Stimulated activated CD4-positive, alpha-beta T cell treated with anti-CD3 and anti-CD28 coated beads, TNF-alpha, amount 100 ng/mL, for 1 hour (primary cell): ENCODE data around the gene SEMA5B.

Experiments
- DNase-seq, 3 donors: peaks; one replicate each; pipeline ENCODE4 v3.0.0-alpha.2; 2020; ENCODE audit warnings: low read depth in 3 of 3, low spot score in 1 of 3

Gene SEMA5B

DNA sequence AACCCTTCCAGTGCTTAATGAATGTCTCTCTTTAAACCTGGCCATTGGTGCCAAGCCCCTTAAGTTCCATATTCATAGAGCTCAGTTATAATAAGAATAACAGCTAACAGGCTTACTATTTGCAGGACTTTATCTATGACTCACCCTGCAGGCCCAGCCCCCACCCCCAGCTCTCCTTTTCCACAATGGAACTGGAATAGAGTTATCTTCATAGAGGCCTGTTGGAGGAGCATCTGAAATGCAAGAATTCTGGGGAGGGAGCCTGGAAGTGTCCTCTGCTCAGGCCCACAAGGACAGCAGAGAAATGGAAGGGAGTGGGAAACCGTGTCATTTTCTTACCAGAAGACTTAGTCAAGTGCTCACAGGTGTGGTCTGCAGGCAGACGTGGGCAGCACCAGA lies 52.8 kb downstream of the SEMA5B start:
- DNase-seq, result no peak

DNA sequence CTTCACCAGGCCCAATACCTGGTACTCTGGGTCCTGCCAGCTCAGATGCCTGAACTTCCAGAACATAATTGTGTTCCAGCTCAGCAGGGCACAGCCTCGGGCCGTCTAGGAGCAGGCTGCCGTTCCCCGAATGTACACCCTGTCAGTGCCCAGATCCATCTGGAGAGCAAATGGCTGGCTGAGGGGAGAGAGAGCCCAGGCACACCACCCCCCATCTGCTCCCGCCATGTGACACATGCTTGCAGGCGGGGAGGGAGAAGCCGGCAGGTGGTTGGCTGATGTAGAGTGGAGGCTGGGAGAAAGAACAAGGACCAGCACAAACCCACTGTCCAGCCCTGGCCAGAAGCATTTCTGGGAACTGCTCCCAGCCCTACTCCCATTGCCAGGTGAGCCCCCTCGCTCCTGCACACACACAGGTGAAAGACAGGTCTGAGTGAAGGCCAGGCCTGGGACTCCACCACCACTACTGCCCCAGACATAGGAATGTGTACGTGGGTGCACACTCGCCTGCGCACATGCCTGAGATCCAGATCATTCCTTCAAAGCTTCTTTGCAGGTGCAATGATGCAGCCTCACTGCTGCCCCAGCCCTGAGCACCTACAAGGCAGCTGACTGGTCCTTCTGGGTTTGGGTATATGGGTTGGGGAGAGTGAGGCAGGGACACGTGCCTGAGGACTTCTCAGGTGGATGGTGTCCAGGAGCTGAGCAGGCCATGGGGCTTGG lies 53.5 kb downstream of the SEMA5B start:
- DNase-seq, result no peak

DNA sequence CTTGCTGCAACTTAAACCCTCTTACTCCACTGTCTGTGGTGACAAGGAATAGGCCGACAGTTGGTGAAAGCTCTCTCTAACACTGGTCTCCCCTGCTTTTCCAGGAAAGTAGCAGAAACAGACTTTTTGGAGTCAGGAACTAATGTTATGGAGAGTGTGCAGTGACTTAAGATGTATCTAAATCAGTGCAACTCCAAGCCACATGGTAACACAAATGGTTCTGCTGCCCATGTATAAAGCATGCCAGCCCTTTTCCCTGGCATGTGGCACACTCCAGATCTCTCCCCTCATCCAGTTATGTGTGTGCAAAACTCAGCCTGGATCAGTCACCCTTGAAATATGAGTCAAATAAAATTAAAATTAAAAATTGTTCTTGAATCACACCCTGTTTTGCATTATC lies 55.4 kb downstream of the SEMA5B start:
- no peak for DNase-seq

DNA sequence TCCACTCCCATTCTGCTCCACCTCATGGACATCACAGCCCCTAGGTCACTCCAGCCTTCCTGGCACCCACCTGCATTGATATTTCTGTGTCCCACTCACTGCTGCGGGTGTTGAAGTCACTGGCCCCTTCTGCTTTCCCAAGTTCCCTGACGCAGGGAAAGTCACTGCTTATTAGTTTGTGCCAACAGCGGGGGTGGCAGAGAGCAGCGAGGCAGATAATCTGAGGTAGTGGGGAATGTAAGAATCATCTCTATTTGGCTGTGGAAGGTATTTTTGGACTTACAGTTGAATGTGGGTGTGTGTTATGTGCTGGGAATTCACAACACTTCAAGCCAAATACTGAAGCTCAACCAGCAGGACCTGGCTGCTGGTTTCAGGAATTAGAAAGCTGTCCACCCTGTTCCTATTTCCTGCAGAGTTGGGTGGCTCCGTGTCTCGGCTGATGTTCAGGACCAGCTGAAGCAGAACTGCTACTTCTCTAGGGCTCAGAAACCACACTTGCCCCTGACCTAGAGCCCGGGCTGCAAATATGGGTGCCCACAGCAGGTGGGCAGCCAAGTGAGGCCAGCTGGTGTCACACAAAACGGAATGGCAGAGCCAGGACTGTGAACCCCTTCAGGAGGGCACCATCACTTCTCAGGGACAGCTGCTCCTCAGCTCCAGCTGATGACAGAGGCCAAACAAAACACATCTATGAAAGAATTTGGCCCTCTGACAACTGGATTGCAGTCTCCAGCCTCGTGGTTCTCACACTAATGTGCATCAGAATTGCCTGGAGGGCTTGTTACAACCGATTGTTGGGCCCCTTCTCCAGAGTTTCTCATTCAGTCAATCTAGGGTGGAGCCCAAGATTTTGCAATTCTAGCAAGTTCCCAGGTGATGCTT lies 57.7 kb downstream of the SEMA5B start:
- no peak for DNase-seq

DNA sequence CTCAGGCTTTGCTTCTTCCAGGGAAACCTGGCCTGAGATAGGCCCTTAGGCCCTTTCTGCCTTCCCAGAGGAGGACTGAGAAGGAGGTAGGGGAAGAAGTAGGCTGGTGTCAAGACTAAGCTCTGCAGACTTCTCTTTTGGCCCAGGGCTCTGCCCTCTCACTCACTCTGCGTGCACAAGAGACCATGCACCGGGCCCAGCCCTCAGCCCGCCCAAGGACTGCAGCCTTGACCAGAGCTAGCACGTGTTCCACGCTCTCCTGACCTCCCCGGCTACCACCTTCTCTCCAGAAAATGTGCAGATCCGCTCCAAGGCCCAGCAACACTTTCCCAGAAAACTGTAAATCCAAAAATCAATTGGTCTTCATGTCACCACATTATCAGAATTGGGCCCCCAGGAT lies 59.8 kb downstream of the SEMA5B start:
- no peak for DNase-seq

DNA sequence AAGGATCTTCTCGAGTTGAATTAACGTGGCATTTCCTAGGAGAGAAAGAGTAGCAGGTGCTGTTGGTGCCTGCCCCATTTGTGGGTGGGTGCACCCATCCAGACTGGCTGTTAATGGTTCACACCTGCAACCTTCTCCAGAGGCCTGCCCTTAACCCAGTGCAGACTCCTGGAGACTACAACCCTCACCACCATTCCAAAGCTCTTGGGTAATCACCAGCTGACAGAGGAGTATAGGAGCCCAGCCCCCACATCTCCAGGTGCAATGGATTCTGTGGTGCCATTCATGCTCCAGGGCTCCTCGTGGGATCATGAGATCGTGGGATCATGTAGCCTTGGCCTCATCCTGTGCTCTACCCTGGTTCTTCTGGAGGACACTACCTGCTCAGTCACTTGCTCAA lies 60.2 kb downstream of the SEMA5B start:
- no peak for DNase-seq

DNA sequence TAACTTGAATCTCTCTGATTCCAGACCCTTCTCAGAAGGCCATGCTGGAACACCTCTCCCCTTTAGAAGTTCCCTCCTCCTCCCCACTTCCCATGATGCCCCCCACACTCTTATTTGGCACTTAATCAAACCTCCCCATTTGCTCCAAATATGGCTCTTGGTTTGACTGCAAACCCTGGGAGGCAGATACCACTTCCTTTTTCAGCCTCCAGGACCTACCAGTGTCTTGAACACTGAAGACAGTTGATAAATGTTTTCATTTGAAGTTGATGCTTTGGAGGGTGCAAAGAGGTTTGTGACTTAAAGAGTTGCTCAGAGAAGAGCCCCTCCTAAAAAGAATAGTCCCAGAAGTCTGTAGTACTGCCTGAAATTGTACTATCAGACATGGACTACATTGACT lies 61.5 kb downstream of the SEMA5B start:
- DNase-seq, result no peak

DNA sequence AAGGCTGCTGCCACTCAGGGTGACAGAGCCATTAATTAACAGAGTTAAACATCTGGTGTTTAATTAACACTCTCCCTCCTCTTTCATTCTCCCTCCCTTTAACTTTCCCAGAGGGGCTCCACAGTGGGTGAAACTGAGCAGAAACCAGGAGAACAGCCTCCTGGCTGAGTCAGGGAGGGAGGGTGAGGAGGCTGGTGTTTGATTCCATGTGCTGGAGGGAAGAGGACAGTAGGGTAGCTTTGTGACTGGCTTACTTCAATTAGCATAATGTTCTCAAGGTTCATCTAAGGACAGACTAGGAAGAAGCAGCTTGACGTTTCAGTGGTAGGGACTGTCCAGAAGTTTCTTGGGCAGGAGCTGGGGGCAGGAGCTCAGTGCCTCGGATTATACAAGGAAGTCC lies 62.8 kb downstream of the SEMA5B start:
- no peak for DNase-seq

DNA sequence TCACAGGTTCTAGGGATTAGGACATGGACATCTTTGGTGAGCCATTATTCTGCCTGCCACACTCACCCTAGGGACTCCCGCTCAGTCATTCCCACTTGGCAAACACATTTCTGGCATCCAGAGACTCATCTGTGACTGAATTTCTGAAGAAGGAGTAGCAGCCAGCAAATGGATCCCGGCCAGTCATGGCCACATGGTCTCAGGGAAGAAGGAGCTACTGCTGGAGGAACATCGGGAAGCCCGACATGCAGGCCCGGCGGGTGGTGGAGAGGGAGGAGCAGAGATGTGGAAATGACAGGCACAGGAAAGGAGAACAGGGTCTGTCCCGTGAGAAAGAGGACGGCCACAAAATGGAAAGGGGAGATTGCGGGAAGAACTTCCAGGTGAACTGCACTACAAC lies 65.4 kb downstream of the SEMA5B start:
- no peak for DNase-seq

DNA sequence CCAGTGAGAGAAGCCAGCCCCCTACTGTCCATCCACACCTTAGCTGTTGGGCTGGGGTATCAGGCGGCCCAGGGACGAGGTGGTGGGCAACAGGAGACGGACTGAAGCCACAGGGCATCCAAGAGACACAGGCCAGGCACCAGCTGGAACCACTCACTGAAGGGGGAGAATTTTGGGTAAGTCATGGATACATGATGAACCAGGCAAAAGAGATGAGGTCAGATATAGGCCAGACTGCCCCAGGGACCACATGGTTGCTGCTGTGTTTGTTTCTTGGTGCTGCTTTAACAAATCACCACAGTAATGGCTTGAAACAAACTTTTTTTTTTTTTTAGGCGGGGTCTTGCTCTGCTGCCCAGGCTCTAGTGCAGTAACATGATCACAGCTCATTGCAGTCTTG lies 66.4 kb downstream of the SEMA5B start:
- no peak for DNase-seq

DNA sequence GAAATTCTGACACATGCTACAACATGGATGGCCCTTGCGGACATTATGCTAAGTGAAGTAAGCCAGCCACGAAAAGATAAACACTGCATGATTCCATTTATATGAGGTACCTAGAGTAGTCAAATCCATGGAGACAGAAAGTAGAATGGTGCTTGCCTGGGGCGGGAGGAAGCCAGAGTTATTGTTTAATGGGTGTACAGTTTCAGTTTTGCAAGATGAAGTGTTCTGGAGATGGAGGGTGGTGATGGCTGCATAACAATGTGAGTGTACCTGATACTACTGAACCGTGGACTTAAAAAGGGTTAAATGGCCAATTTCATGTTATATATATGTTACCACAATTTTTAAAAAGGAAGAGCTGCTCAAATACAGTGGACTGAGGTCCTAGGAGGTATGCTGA lies 66.9 kb downstream of the SEMA5B start:
- DNase-seq, result no peak

DNA sequence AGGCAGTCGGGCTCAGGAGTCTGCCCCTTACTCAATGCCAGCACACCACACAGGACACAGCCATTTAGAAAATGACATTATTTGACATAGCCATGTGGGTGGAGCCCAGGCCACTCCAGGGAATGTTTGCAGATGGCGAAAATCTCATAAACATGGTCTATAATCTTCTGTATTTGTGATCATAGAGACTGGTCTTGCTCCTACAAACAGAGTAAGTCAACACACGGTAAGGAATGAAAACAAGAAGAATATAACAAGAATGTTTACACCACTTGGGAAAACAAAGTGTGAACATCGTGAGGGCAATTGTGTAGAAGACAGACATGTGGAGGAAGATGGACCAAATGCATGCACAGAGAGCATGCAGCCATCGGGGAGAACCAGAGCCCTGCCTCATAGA lies 68.2 kb downstream of the SEMA5B start:
- no peak for DNase-seq

DNA sequence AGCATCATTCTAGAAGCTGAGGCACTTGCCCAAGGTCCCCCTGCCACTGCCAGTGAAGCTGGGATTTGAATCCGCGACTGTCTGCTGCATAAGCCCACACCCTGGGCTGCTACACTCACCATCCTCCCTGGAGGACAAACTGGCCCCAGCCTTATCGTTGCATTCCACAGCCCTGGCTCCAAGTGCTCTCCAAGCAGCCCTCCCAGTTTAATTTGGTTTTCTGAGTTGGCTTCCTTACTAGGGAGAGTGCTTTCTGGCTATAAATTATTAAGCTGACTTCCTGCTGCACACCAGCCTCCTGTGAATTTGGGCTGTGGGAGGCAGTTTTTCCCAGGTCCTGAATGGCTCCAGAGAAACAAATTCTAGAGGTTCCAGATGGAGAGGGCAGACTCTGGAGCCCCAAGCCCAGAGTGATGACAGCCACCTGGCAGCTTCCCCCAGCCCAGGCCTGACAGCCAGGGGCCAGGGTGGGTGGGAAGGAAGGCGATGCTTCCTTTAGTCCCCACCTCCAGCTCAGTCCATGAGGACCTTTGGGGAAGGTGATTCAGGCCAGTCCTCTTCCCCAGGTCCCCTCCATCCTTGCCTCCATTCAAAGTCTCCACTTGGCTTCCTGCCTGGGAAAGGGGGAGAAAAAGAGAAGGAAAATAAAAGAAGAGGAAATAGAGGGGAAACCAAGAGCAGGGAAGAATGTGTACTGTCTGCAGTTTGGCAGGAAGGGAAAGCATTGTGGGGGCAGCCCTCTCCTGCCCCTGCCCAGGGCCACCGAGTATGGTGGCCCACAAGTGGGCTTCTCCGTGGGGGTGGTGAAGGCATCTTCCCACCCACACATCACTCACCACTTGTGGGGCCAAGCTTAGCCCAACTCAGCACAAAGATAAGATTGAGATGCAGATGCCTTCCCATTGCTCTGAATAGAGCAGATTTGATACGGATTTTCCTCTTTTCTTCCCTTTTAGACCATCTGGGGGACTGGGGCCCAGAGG lies 69.6 kb downstream of the SEMA5B start:
- no peak for DNase-seq

DNA sequence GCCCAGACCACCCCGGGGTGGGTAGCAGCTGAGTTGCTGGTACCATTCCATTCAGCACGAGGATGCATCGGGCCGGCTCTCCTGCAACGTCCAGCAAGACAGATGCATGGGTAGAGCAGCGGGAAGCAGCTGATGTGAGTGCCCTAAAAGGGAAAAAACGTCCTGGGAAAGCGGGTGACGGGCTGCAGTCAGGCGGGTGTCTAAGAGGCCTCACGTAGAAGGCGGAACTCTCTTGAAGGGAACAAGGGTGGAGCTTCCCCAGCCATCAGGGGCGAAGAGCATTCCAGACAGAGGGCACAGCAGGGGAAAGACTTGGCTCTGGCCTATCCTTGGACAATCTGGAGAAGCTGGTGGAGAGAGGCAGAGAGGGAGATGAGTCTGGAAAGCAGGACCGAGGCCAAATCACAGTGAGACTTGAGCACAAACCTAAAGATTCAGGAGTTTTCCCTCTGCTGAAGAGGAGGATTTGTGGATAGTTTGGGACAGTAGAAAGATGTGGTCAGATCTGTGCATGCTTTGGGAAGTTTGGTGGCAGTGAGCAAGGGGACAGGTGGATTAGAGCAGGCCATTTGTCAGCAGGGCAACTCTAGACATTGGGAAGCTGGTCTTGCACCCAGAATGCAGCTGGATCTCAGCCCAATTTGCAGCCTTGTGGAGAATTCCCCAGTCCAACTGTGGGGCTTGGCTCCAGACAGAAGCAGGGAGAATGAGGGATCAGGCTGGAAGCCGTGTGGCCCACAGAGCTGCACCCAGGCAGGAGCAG lies 70.7 kb downstream of the SEMA5B start:
- DNase-seq, result no peak

DNA sequence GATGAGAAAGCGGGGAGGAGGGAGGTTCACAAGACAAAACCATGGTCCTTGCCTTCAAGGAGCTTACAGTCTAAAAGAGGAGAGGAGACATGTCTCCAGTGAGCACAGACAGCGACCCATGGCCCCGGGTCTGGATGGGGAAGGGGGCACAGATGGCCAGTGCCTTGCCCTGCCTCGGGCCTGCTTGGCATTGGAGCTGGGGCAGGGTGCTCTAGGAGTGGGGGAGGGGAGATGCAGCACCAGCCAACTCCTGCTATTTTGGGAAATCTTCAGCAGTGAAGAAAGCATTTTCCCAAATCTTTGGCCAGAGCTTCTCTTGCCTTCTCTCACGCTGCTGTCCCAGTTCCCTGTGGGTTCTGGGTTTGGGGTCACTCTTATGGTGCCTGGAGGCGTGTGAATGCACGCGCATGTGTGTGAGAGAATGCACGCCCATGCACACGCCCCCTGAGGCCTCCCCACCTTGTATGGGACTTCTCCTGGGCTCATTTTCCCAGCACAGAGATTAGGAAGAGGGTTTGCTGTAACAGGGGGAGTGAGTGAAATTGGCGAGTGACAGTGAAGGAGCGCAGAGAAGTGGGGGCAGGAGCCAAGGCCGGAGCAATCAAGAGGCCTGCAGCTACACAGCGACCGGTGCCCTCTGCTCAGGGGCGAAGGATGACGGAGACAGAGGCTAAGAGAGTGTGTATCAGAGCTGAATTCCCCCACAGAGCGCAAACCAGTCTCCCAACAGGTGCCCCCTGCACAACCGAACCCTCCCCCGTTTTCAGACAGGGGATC lies 71.5 kb downstream of the SEMA5B start:
- no peak for DNase-seq

DNA sequence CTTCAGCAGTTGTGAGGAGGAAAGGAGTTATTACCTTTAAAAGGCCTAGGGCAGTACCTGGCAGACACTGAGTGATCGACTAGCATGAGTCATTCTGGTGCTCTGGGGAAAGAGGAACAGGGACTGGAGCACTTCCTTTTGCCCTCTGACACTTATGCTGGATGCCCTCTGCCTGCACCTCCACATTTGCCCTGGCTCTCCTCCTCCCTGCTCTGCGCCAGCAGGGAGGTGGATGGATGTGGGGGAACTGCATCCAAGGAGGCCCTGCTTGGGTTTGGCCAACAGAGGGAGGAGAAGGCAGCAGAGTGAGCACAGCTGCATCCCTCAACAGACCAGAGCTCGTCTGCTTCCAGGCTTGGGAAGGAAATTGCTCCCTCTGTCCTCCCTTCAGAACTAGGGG lies 75.0 kb downstream of the SEMA5B start:
- no peak for DNase-seq

DNA sequence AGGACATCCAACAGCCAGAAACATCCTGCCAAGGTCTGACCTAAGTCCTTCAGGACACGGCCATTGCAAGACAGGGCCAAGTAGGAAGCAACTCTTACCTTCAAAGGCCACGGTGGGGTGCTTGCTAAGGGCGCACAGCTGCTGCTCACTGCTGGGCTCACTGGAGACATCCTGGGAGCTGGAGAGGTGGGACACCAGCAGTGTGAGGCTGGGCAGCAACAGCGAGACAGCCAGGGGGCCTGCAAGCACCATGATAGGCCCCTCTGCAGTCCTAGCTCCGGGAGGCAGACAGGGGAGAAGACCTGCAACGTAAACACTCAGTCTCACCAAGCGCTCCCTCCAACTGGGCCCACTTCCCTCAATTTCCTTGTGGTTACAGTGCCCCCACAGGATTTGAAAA lies 79.2 kb downstream of the SEMA5B start:
- no peak for DNase-seq

DNA sequence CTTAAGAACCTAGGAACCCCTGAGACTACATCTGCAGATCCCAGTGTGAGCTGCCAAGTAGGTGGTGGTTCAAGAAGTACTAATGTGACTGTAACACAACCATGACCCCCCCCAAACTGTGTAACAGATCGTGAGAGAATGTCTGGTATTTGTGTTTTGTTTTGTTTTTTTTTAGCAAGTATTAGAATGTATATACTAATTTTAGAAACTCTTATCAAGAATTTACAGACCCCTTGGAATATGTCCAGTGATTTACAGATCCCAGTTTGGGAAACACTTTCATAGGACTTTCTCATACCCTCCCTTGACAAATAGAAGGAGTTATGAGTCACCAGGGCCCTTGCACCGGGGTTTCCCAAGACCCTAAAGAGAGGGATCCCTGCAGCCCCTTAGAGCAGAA lies 79.8 kb downstream of the SEMA5B start:
- DNase-seq, result no peak

DNA sequence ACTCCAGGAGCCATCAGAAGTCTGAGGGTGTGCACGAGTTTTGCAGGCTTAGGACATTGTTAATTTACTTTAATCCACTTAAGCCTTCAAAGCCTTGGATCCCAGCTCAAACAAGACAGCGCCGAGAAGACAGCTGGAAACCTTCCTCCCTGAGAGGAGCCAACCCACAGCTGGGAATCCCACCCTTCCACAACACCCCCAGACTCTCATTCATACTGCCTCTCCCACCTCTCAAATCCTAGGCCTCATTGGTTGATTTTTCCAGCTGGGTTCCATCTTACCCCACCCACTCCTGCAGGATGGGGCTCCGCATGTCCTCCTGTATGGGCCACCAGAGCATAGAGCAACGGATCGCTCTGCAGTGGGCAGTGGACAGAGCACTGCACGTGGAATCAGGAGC lies 80.4 kb downstream of the SEMA5B start:
- no peak for DNase-seq

DNA sequence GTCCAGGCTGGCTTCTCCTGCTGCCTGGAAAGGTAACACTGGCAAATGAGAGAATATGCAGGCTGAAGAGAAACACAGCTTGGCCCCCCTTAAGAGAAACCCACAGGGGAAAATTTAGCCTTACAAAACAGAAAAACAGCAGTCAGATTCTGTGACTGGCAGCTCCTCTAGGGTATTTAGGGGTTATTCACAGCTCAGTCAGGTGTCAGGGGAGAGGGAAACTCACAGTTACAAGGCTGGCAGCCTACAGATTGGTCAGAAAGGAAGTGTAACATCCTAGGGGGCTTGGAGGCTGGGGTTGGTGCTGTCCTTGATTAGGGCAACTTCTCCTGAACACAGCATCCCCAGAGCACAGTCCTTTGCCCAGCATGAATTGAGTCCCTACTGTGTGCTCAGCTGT lies 81.4 kb downstream of the SEMA5B start:
- no peak for DNase-seq
